Lower leg skin (tissue), 4 donors: ENCODE measurements around the gene TBC1D22A. TPM values are rescaled to one million over a fixed set of nuclear protein-coding genes. Genes with fewer than 3 reads are reported as not detected.

ENCODE experiments used
- DNase-seq, 2 donors: peaks; one replicate each; pipeline ENCODE4 v3.0.0-alpha.2; 2019; ENCODE audit warnings: low spot score in 2 of 2
- H3K4me3 ChIP-seq: fragments of 200-600 bp; sonication (generic); 2 replicates; pipeline ENCODE4 v1.5.1; 2017; ENCODE audit warnings: mild to moderate bottlenecking, low read depth; ENCODE audit not compliant: poor library complexity, severe bottlenecking
- POLR2A ChIP-seq, 2 donors: fragments of 450-650 bp; IDR thresholded peaks; one replicate each; pipeline ENCODE4 v1.6.1; 2016 to 2017; ENCODE audit warnings: antibody characterized with exemption in 2 of 2, mild to moderate bottlenecking in 1 of 2, moderate library complexity in 1 of 2
- WGBS, 2 donors: methylation state at CpG; one replicate each; pipeline ENCODE4 v1.1.5; 2018; 5-methylcytosine and 5-hydroxymethylcytosine counted together
- intact Hi-C: fragments of 100-400 bp; cut with DNase I; formaldehyde crosslinking; loops from one replicate; pipeline ENCODE4 v1.15.0; 2023; ENCODE audit warnings: low total_unique reads
- total RNA-seq, 4 donors: library from RNA; depleted of rRNA; stranded (reverse); fragments of >200 nt; gene quantifications; one replicate each; pipeline ENCODE4 v1.1.0, GENCODE V29; 2016
- TF ChIP-seq, protein P1 (sequence below), 3 donors: fragments of 450-650 bp; IDR thresholded peaks; one replicate each; pipeline ENCODE4 v1.5.1; 2016; ENCODE audit warnings: antibody characterized with exemption in 3 of 3, mild to moderate bottlenecking in 3 of 3, moderate library complexity in 2 of 3

The TBC1D22A gene
- total RNA-seq, 4 donors from 2014 or later: 21.8 to 32.3 (median 31.6) TPM

DNA sequence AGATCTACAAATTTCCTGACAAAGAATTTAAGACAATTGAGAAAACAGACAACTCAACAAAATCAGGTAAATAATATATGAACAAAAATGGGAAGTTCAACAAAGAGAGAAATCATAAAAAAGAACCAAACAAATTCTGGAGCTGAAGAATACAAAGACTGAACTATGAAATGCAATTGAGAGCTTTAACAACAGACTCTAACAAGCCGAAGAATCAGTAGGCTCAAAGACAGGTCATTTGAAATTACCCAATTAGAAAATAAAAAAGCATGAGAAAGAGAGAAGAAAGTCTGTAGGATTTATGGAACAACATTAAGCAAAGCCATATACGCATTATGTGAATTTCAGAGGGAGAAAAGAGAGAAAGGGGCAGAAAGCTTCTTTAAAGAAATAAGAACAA is 72.8 kb downstream of the TBC1D22A start:
- TF ChIP-seq, protein P1, sequence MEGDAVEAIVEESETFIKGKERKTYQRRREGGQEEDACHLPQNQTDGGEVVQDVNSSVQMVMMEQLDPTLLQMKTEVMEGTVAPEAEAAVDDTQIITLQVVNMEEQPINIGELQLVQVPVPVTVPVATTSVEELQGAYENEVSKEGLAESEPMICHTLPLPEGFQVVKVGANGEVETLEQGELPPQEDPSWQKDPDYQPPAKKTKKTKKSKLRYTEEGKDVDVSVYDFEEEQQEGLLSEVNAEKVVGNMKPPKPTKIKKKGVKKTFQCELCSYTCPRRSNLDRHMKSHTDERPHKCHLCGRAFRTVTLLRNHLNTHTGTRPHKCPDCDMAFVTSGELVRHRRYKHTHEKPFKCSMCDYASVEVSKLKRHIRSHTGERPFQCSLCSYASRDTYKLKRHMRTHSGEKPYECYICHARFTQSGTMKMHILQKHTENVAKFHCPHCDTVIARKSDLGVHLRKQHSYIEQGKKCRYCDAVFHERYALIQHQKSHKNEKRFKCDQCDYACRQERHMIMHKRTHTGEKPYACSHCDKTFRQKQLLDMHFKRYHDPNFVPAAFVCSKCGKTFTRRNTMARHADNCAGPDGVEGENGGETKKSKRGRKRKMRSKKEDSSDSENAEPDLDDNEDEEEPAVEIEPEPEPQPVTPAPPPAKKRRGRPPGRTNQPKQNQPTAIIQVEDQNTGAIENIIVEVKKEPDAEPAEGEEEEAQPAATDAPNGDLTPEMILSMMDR (IDR thresholded peaks at IDR 0.05): no peak
- TF ChIP-seq POLR2A (IDR thresholded peaks at IDR 0.05): no peak
- whole genome bisulfite sequencing, 2 donors: 97 to 98% methylated on average over 2 of the region's 2 CpGs
- intact Hi-C loops: no loop called here

DNA sequence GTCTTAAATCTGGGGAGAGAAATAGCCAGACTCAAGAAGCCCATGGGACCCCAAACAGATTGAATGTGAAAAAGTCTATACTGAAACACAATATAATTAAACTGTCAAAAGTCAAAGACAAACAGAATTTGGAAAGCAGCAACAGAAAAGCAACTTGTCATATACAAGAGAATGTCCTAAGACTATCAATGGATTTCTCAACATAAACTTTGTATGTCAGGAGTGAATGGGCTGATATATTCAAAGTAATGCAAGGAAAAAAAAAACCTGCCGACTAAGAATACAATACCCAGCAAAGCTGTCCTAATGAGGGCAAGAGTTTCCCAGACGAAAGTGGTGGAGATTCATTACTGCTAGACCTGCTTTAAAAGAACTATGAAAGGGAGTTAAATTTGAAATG is 73.2 kb downstream of the TBC1D22A start:
- DNase-seq: no peak
- intact Hi-C loops: no loop called here
- 93 to 96% methylated on average over 2 of the region's 2 CpGs for WGBS, 2 donors
- H3K4me3 ChIP-seq: no peak overlapping the region
- TF ChIP-seq POLR2A (IDR thresholded peaks at IDR 0.05): no peak
- TF ChIP-seq, protein P1 (IDR thresholded peaks at IDR 0.05): no peak

More for the DNA sequence above, 72.8 kb downstream of the TBC1D22A start:
- no peak for DNase-seq
- no peak overlapping the region for H3K4me3 ChIP-seq

DNA sequence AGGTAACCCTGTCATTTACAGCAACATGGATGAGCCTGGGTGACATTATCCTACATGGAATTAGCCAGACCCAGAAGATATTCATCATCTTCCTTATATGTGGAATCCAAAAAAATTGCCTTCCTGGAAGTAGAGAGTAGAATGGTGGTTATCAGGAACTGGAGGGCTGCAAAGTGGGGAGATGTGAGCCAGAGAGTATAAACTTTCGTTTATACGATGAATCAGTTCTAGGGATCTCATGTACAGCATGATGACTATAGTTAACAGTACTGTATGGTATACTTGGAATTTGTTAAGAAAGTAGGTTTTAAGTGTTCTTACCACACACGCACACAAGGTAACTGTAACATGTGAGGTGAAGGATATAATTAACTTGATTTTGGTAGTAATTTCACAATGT is 79.1 kb downstream of the TBC1D22A start:
- TF ChIP-seq, protein P1 (IDR thresholded peaks at IDR 0.05): no peak
- no peak for TF ChIP-seq POLR2A (IDR thresholded peaks at IDR 0.05)
- no peak overlapping the region for H3K4me3 ChIP-seq
- no peak for DNase-seq
- 81 to 91% methylated on average over 3 of the region's 3 CpGs for WGBS, 2 donors
- intact Hi-C loops: no loop called here

DNA sequence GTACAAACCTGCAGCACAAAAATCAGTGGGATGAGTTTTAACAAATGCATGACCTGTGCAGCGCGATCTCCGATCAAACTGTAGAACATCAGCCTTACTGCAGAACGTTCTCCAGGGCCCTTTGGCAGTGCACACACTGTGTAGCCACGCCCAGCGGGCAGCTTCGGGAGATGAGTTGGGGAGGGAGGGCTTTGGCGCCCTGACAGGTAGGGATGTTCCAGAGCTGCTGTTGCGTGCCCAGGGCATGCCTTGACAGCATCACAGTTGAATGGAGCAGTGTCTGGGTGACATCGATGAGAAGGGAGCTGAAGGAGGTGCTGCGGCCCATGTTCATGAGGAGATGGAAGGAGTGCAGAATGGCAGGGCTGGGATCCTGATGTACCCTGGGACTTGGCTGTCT is 80.2 kb downstream of the TBC1D22A start:
- intact Hi-C loops: no loop called here
- TF ChIP-seq POLR2A (IDR thresholded peaks at IDR 0.05): no peak
- TF ChIP-seq, protein P1 (IDR thresholded peaks at IDR 0.05): no peak
- WGBS, 2 donors: 43 to 51% methylated on average over 11 of the region's 11 CpGs
- peak; percentile 78 to 93 for DNase-seq
- no peak overlapping the region for H3K4me3 ChIP-seq

DNA sequence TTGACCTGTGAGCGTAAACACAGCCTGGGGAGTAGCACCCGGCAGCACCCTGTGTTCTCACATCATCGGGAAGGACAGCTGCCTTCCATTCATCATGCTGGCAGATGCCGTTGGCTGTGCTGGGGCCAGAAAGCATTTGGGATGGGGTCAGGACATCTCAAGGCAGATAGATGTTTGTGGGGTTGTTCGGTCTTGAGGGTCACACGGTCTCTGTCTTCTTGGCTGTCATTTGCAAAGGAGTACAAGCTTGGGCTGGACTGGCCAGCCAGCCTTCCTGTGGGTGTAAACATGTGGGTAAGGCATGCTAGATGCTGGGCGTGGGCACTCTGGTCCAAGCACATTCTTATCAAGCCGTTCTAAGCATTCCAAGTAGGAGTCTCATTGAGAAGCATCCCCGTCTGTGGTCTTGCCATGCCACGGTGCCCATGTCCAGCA is 81.4 kb downstream of the TBC1D22A start:
- 69 to 79% methylated on average over 10 of the region's 10 CpGs for WGBS, 2 donors
- DNase-seq: peak in 1 of 2 donors; percentile 40
- intact Hi-C loops: no loop called here
- TF ChIP-seq POLR2A (IDR thresholded peaks at IDR 0.05): no peak
- TF ChIP-seq, protein P1 (IDR thresholded peaks at IDR 0.05): no peak
- no peak overlapping the region for H3K4me3 ChIP-seq

DNA sequence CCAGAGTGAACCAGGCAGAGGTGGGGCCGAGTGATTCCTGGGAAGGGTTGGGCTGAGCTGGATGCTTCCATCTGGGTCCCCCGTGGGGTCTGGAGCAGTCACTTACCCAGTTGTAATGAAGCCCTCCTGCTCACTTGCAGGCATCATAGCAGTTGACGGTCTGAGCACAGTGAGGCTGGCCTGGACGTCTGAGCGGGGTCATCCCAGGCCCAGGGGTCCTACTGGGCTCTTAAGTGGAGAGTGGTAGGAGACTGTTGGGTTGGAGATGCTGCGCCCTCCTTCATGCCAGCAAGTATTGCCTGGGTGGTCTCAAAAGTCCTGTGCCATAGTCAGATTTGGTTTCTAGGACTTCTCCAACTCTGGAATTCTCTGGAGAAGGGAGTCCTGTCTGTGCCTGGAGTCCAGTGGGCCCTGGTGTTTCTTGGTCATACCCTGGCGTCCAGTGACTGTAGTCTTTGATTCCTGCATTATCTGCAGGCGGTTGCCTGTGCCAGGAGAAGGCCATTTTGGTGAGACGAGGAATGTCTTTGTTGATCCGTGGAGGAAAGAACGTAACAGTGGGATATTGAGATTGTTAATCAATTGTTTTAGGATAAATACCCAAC is 82.3 kb downstream of the TBC1D22A start:
- intact Hi-C loops: no loop called here
- peak in 1 of 2 donors; percentile 78 for DNase-seq
- no peak overlapping the region for H3K4me3 ChIP-seq
- no peak for TF ChIP-seq POLR2A (IDR thresholded peaks at IDR 0.05)
- TF ChIP-seq, protein P1 (IDR thresholded peaks at IDR 0.05): no peak
- 81 to 83% methylated on average over 8 to 11 of the region's 11 CpGs for WGBS, 2 donors
